Endodermal cell (in vitro differentiated cells): ENCODE data around the gene SNAP47. TPM values are rescaled to one million over a fixed set of nuclear protein-coding genes. Genes with fewer than 3 reads are reported as not detected.

Source experiments
- DNase-seq: peaks from one replicate; pipeline ENCODE4 v3.0.0-alpha.2; 2017
- H3K27ac ChIP-seq: 2 replicates; pipeline ENCODE4 v1.5.1; 2013; ENCODE audit warnings: mild to moderate bottlenecking, low read depth, low read length, moderate library complexity
- H3K27me3 ChIP-seq: 2 replicates; pipeline ENCODE4 v1.6.1; 2013; ENCODE audit warnings: mild to moderate bottlenecking, low read length, moderate library complexity; ENCODE audit not compliant: insufficient read depth, control insufficient read depth, poor library complexity, severe bottlenecking
- H3K36me3 ChIP-seq: 2 replicates; pipeline ENCODE4 v1.7.0; 2013; ENCODE audit warnings: mild to moderate bottlenecking, low read length, moderate library complexity; ENCODE audit not compliant: control insufficient read depth, insufficient read depth
- H3K4me1 ChIP-seq: one replicate; pipeline ENCODE4 v1.7.0; 2013; ENCODE audit warnings: low read length; ENCODE audit not compliant: control insufficient read depth, insufficient read depth
- H3K4me3 ChIP-seq: 2 replicates; pipeline ENCODE4 v1.5.1; 2013; ENCODE audit warnings: mild to moderate bottlenecking, low read length, moderate library complexity
- H3K9ac ChIP-seq: 2 replicates; pipeline ENCODE4 v1.6.1; 2013; ENCODE audit warnings: mild to moderate bottlenecking, low read length, moderate library complexity; ENCODE audit not compliant: poor library complexity, severe bottlenecking; ENCODE audit errors: extremely low read depth
- H3K9me3 ChIP-seq: 2 replicates; pipeline ENCODE4 v1.6.1; 2013; ENCODE audit warnings: mild to moderate bottlenecking, low read length, moderate library complexity; ENCODE audit not compliant: control insufficient read depth
- H3K27ac Mint-ChIP-seq: 2 replicates; pipeline ENCODE4 v1.8.0; 2020; ENCODE audit warnings: mixed read lengths
- H3K27me3 Mint-ChIP-seq: 2 replicates; pipeline ENCODE4 v1.8.0; 2021; ENCODE audit warnings: mild to moderate bottlenecking, mixed read lengths; ENCODE audit not compliant: insufficient read depth
- H3K36me3 Mint-ChIP-seq: 2 replicates; pipeline ENCODE4 v1.8.0; 2020; ENCODE audit warnings: low read depth, mixed read lengths
- H3K4me1 Mint-ChIP-seq: 2 replicates; pipeline ENCODE4 v1.8.0; 2020; ENCODE audit warnings: mixed read lengths
- H3K4me3 Mint-ChIP-seq: 2 replicates; pipeline ENCODE4 v1.8.0; 2020; ENCODE audit warnings: mild to moderate bottlenecking, moderate library complexity, mixed read lengths
- H3K9me3 Mint-ChIP-seq: 2 replicates; pipeline ENCODE4 v1.8.0; 2020; ENCODE audit warnings: mild to moderate bottlenecking, mixed read lengths
- CTCF ChIP-seq: fragments of 200-600 bp; sonication (generic); conservative IDR thresholded peaks from 2 replicates; pipeline ENCODE4 v1.5.0; 2021; ENCODE audit warnings: antibody characterized with exemption, mild to moderate bottlenecking
- WGBS, 2 experiments: methylation state at CpG; one replicate each; pipeline versions ENCODE4 v1.1.5 to v1.1.7; 2013; ENCODE audit warnings: missing lambda C conversion rate in 2 of 2, mixed read lengths in 1 of 2; ENCODE audit not compliant: insufficient coverage in 1 of 2, insufficient read length in 1 of 2; 5-methylcytosine and 5-hydroxymethylcytosine counted together
- total RNA-seq, 2 donors: library from RNA; stranded (reverse); fragmentation: NEBNext Ultra II Directional in 1 of 2; extraction: Animal tissue kit (Norgen Biotek cat#: 25700) in 1 of 2; gene quantifications; 2 replicates in 1 of 2; 3 replicates in 1 of 2; pipeline ENCODE4 v1.2.1, GENCODE V29; 2021

SNAP47 gene
- total RNA-seq, 2 donors from 2014 or later = 42.5 to 46.6 TPM

DNA sequence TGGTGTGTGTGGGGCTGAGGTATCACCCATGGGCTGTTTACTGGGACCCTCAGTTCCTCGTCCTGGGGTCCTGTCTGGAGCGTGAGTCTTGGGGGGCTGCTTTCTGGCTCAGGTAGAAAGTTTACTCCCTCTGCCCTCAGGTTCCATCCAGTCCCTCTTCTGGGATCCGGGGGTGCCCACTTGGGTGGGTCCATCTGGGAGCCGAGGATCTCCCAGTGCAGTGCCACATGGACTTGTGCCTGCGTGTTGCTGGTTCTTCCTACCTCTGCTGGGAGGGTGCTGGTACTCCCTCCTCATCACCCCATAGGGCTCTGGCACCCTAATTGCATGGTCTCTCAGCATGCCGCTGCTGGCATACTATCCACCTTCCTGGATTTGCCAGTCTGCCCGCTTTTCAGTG lies 14.0 kb downstream of the SNAP47 start:
- Histone ChIP-seq H3K36me3 (peaks cover 26% of the 10 kb centered on the region), H3K9ac (no peak overlapping the region), H3K27me3 (no peaks in the 10 kb centered on the region), H3K4me1 (no peaks in the 10 kb centered on the region), H3K4me3 (no peak overlapping the region), H3K27ac (no peak overlapping the region), H3K9me3 (no peaks in the 10 kb centered on the region)
- H3K9me3 Mint-ChIP-seq = no peaks in the 10 kb centered on the region
- H3K27me3 Mint-ChIP-seq = no peaks in the 10 kb centered on the region
- no peak overlapping the region for H3K27ac Mint-ChIP-seq
- H3K4me3 Mint-ChIP-seq = no peak overlapping the region
- peaks cover 21% of the 10 kb centered on the region for H3K36me3 Mint-ChIP-seq
- TF ChIP-seq CTCF = no peak
- H3K4me1 Mint-ChIP-seq = no peaks in the 10 kb centered on the region
- no peak for DNase-seq
- WGBS, 2 experiments = 92 to 95% methylated on average over 2 to 7 of the region's 7 CpGs

GRCh38 chr1:227749916-227750710 lies 14.9 kb downstream of the SNAP47 start:
- H3K27me3 ChIP-seq = no peaks in the 10 kb centered on the region
- no peak overlapping the region for H3K27ac Mint-ChIP-seq
- no peaks in the 10 kb centered on the region for H3K4me1 ChIP-seq
- H3K4me3 ChIP-seq = no peak overlapping the region
- no peaks in the 10 kb centered on the region for H3K27me3 Mint-ChIP-seq
- no peaks in the 10 kb centered on the region for H3K9me3 Mint-ChIP-seq
- no peak overlapping the region for H3K27ac ChIP-seq
- TF ChIP-seq CTCF = no peak
- no peak for DNase-seq
- H3K4me3 Mint-ChIP-seq = no peak overlapping the region
- WGBS, 2 experiments = 93% methylated on average over 10 to 19 of the region's 19 CpGs
- no peaks in the 10 kb centered on the region for H3K4me1 Mint-ChIP-seq
- H3K9ac ChIP-seq = no peak overlapping the region
- H3K36me3 Mint-ChIP-seq = peaks cover 26% of the 10 kb centered on the region
- H3K36me3 ChIP-seq = peaks cover 26% of the 10 kb centered on the region
- no peaks in the 10 kb centered on the region for H3K9me3 ChIP-seq

DNA sequence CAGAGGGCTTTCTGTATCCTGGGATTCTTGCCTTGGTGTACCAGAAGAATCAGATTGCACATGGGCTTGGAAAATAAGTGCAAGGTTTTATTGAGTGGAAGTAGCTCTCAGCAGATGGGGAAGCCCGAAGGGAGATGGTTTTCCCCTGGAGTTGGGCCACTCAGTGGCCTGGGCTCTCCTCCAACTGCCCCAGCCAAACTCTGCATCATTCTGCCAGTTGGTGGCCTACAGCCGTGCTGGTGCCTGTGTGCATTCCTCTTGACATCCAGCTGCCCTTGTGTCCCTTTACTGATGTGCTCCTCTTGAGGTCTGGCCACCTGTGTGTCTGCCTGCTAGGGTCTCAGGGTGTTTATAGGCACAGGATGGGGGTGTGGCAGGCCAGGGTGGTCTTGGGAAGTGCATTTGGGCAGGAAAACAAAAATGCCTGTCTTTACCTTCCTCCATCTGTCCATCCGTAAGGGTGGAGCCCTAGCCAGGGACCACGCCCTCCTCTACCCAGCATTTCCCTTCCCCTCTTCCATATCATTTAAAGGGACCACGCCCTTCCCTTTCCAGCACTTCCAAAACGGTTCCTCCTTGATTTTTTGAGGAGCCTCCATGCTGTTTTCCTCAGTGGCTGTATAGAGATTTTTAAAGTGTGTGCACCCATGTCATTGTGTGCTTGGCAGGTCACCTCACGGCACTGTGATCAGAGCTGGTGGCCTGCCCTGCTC lies 18.9 kb downstream of the SNAP47 start:
- 71 to 89% methylated on average over 3 to 7 of the region's 7 CpGs for WGBS, 2 experiments
- peaks cover 34% of the 10 kb centered on the region for H3K36me3 Mint-ChIP-seq
- Histone ChIP-seq H3K27me3 (no peaks in the 10 kb centered on the region), H3K36me3 (peaks cover 48% of the 10 kb centered on the region), H3K4me3 (no peak overlapping the region), H3K9ac (no peak overlapping the region), H3K9me3 (no peaks in the 10 kb centered on the region), H3K27ac (no peak overlapping the region), H3K4me1 (no peaks in the 10 kb centered on the region)
- no peaks in the 10 kb centered on the region for H3K4me1 Mint-ChIP-seq
- no peak for DNase-seq
- H3K4me3 Mint-ChIP-seq = no peak overlapping the region
- no peak for TF ChIP-seq CTCF
- no peak overlapping the region for H3K27ac Mint-ChIP-seq
- H3K27me3 Mint-ChIP-seq = no peaks in the 10 kb centered on the region
- H3K9me3 Mint-ChIP-seq = no peaks in the 10 kb centered on the region
